Measurements from ENCODE around the gene WNT5A. TPM values are rescaled to one million over a fixed set of nuclear protein-coding genes. Genes with fewer than 3 reads are reported as not detected.

Gene WNT5A
- total RNA-seq, 1 donor from 2014 or later = 45.8 TPM

- TF ChIP-seq EZH2 (IDR thresholded peaks at IDR 0.05; ENCODE audit: insufficient read depth, low read length) = no peak
- TF ChIP-seq, protein P1, sequence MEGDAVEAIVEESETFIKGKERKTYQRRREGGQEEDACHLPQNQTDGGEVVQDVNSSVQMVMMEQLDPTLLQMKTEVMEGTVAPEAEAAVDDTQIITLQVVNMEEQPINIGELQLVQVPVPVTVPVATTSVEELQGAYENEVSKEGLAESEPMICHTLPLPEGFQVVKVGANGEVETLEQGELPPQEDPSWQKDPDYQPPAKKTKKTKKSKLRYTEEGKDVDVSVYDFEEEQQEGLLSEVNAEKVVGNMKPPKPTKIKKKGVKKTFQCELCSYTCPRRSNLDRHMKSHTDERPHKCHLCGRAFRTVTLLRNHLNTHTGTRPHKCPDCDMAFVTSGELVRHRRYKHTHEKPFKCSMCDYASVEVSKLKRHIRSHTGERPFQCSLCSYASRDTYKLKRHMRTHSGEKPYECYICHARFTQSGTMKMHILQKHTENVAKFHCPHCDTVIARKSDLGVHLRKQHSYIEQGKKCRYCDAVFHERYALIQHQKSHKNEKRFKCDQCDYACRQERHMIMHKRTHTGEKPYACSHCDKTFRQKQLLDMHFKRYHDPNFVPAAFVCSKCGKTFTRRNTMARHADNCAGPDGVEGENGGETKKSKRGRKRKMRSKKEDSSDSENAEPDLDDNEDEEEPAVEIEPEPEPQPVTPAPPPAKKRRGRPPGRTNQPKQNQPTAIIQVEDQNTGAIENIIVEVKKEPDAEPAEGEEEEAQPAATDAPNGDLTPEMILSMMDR (IDR thresholded peaks at IDR 0.05; ENCODE audit: insufficient read depth, low read depth, low read length) = no peak
- Mint-ChIP-seq H3K4me1 (ENCODE audit: low read depth, unreplicated experiment) (peaks cover 34% of the 10 kb centered on the region), H3K9me3 (ENCODE audit: unreplicated experiment) (no peaks in the 10 kb centered on the region), H3K36me3 (ENCODE audit: low read depth, unreplicated experiment) (no peaks in the 10 kb centered on the region), H3K27ac (ENCODE audit: unreplicated experiment) (no peak overlapping the region), H3K27me3 (ENCODE audit: low read depth, unreplicated experiment) (peaks cover 6% of the 10 kb centered on the region), H3K4me3 (ENCODE audit: unreplicated experiment) (no peak overlapping the region)
- Histone ChIP-seq H3K9me3 (ENCODE audit: insufficient read depth, low read depth, low read length) (no peaks in the 10 kb centered on the region), H3K4me1 (ENCODE audit: insufficient read depth, low read length) (peaks cover 30% of the 10 kb centered on the region), H3K4me3 (ENCODE audit: insufficient read depth, low read depth, low read length) (no peak overlapping the region), H3K27ac (ENCODE audit: low read depth, low read length) (no peak overlapping the region), H3K4me2 (ENCODE audit: low read length) (no peak overlapping the region), H2AFZ (ENCODE audit: low read depth, low read length) (no peak overlapping the region), H3K27me3 (ENCODE audit: insufficient read depth, low read length) (no peaks in the 10 kb centered on the region), H3K9ac (ENCODE audit: low read length) (no peak overlapping the region), H3K79me2 (ENCODE audit: insufficient read depth, low read length) (no peaks in the 10 kb centered on the region), H4K20me1 (ENCODE audit: insufficient read depth, low read length) (no peaks in the 10 kb centered on the region), H3K36me3 (ENCODE audit: insufficient read depth, low read length) (no peaks in the 10 kb centered on the region)
- DNase-seq (ENCODE audit: low read depth) (no peak), FAIRE-seq (no peak)
Observed at GRCh38 chr3:55523471-55523870, 36.4 kb upstream of the WNT5A start.

GRCh38 chr3:55521738-55522421 is 34.8 kb upstream of the WNT5A start:
- Histone ChIP-seq H2AFZ (ENCODE audit: low read depth, low read length) (no peak overlapping the region), H3K79me2 (ENCODE audit: insufficient read depth, low read length) (no peaks in the 10 kb centered on the region), H3K9me3 (ENCODE audit: insufficient read depth, low read depth, low read length) (no peaks in the 10 kb centered on the region), H3K27me3 (ENCODE audit: insufficient read depth, low read length) (no peaks in the 10 kb centered on the region), H3K9ac (ENCODE audit: low read length) (no peak overlapping the region), H3K4me1 (ENCODE audit: insufficient read depth, low read length) (peaks cover 32% of the 10 kb centered on the region), H3K27ac (ENCODE audit: low read depth, low read length) (no peak overlapping the region), H3K36me3 (ENCODE audit: insufficient read depth, low read length) (no peaks in the 10 kb centered on the region), H4K20me1 (ENCODE audit: insufficient read depth, low read length) (no peaks in the 10 kb centered on the region), H3K4me3 (ENCODE audit: insufficient read depth, low read depth, low read length) (no peak overlapping the region), H3K4me2 (ENCODE audit: low read length) (peak overlapping the region; percentile 13)
- no peaks in the 10 kb centered on the region for H3K36me3 Mint-ChIP-seq (ENCODE audit: low read depth, unreplicated experiment)
- FAIRE-seq = peak; percentile 64
- H3K4me1 Mint-ChIP-seq (ENCODE audit: low read depth, unreplicated experiment) = peaks cover 34% of the 10 kb centered on the region
- H3K9me3 Mint-ChIP-seq (ENCODE audit: unreplicated experiment) = no peaks in the 10 kb centered on the region
- no peak for TF ChIP-seq EZH2 (IDR thresholded peaks at IDR 0.05; ENCODE audit: insufficient read depth, low read length)
- TF ChIP-seq, protein P1 (IDR thresholded peaks at IDR 0.05; ENCODE audit: insufficient read depth, low read depth, low read length) = no peak
- H3K27me3 Mint-ChIP-seq (ENCODE audit: low read depth, unreplicated experiment) = peaks cover 1% of the 10 kb centered on the region
- H3K27ac Mint-ChIP-seq (ENCODE audit: unreplicated experiment) = no peak overlapping the region
- peak; percentile 69 for DNase-seq (ENCODE audit: low read depth)
- H3K4me3 Mint-ChIP-seq (ENCODE audit: unreplicated experiment) = no peak overlapping the region

DNA sequence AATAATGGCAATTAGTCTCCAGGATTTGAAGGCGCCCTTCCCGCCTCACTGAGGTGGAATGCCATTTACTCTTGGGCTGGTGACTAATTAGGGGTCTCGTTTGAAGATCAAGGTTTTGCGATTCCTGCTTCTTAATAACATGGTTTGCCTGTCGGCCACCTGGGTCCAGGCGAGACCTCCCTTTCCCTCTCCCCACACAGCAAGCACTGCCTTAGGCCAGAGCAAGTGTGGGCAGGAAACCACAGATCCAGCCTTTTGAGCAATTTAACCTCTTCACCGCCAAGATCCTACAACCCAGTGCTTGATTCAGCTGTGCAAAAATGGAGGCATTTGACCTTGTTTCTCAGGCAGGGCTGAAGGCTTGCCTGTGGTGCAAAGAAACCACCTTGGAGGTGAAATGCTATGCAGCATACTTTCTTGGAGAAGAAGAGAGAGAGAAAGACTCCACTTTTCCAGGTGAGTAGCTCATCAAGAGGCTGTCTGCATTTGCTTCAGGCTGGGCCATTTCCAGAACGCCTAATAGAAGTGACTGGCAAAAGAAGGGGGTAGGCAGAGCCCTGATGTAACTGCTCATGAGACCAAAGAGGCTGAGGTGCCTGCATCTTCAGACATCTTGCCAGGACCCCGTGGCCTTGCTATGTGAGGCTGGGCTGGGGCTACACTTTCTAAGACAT is 34.1 kb upstream of the WNT5A start:
- no peaks in the 10 kb centered on the region for H3K36me3 ChIP-seq (ENCODE audit: insufficient read depth, low read length)
- no peaks in the 10 kb centered on the region for H4K20me1 ChIP-seq (ENCODE audit: insufficient read depth, low read length)
- DNase-seq (ENCODE audit: low read depth) (peak; percentile 18), FAIRE-seq (no peak)
- Mint-ChIP-seq H3K4me1 (ENCODE audit: low read depth, unreplicated experiment) (peaks cover 34% of the 10 kb centered on the region), H3K4me3 (ENCODE audit: unreplicated experiment) (no peak overlapping the region), H3K27ac (ENCODE audit: unreplicated experiment) (no peak overlapping the region), H3K27me3 (ENCODE audit: low read depth, unreplicated experiment) (no peaks in the 10 kb centered on the region), H3K36me3 (ENCODE audit: low read depth, unreplicated experiment) (no peaks in the 10 kb centered on the region), H3K9me3 (ENCODE audit: unreplicated experiment) (no peaks in the 10 kb centered on the region)
- no peak overlapping the region for H3K27ac ChIP-seq (ENCODE audit: low read depth, low read length)
- no peak overlapping the region for H3K4me3 ChIP-seq (ENCODE audit: insufficient read depth, low read depth, low read length)
- TF ChIP-seq EZH2 (IDR thresholded peaks at IDR 0.05; ENCODE audit: insufficient read depth, low read length) = no peak
- TF ChIP-seq, protein P1 (IDR thresholded peaks at IDR 0.05; ENCODE audit: insufficient read depth, low read depth, low read length) = no peak
- peak overlapping the region; percentile 13 for H3K4me2 ChIP-seq (ENCODE audit: low read length)
- H3K4me1 ChIP-seq (ENCODE audit: insufficient read depth, low read length) = peaks cover 32% of the 10 kb centered on the region
- no peaks in the 10 kb centered on the region for H3K9me3 ChIP-seq (ENCODE audit: insufficient read depth, low read depth, low read length)
- no peak overlapping the region for H2AFZ ChIP-seq (ENCODE audit: low read depth, low read length)
- no peaks in the 10 kb centered on the region for H3K27me3 ChIP-seq (ENCODE audit: insufficient read depth, low read length)
- H3K79me2 ChIP-seq (ENCODE audit: insufficient read depth, low read length) = no peaks in the 10 kb centered on the region
- H3K9ac ChIP-seq (ENCODE audit: low read length) = no peak overlapping the region

Measured in astrocyte (in vitro differentiated cells and primary cell).